HL-60/S4 treated with phorbol 12-myristate 13-acetate at 8.2 ng/mL for 4 days and 3 days (cell line): ENCODE measurements around the gene BCL3.
"Not testable (repeated sequence)": the region's sequence is repeated elsewhere in the genome, so short reads cannot be mapped to it uniquely, and the experiment has no call there.

Experiments used
- in situ Hi-C: fragments of 300-500 bp; cut with MboI; formaldehyde crosslinking; loops from 2 replicates; pipeline ENCODE4 v1.15.0; 2022; ENCODE audit warnings: low sequenced_read_pairs

BCL3 gene

DNA sequence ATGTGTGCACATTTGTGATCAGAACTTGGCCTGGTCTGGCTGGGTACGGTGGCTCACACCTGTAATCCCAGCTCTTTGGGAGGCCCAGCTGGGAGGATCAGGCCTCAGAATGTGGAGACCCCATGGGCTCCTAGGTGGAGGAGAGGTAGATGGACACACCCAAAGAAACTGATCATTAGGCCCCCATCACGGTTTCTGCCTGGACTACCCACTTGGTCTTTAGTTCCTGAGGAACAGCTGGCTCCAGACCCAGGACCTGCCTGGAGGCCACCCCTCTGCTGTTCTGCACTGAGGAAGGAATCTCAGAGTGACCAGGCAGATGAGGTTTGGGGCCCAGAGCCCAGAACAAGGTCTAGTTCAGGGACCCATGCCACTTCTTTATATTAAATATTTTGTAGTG, 30.6 kb downstream of the BCL3 start:
- in situ Hi-C loops, result loop anchor here (10.0 kb wide), 1 partner anchor 54 kb away; no protein-coding TSS in a partner anchor

DNA sequence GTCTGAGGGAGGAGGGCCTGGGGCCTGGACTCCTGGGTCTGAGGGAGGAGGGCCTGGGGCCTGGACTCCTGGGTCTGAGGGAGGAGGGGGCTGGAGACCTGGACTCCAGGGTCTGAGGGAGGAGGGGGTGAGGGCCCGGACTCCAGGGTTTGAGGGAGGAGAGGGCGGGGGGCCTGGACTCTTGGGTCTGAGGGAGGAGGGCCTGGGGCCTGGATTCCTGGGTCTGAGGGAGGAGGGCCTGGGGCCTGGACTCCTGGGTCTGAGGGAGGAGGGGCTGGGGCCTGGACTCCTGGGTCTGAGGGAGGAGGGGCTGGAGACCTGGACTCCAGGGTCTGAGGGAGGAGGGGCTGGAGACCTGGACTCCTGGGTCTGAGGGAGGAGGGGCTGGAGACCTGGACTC, 33.2 kb downstream of the BCL3 start:
- in situ Hi-C loops, result not testable (repeated sequence)

DNA sequence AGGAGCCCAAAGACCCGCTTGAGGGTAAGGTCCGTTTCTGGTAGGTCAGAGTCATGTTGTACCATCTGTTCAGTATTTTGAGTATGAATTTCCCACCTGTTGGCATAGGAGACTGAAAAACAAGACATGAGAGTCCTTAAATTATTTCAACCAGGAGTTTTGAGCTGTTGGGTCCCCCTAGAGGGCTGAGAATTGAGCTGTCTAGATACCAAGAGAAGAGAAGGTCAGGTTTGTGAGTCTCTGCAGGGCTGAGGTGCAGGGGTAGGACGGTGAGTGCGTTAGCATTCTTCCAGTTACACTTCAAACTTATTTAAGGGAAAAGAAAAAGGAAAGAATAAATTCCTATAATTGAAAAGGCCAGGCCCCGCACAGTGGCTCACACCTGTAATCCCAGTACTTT, 34.2 kb downstream of the BCL3 start:
- in situ Hi-C loops, result no loop called here

DNA sequence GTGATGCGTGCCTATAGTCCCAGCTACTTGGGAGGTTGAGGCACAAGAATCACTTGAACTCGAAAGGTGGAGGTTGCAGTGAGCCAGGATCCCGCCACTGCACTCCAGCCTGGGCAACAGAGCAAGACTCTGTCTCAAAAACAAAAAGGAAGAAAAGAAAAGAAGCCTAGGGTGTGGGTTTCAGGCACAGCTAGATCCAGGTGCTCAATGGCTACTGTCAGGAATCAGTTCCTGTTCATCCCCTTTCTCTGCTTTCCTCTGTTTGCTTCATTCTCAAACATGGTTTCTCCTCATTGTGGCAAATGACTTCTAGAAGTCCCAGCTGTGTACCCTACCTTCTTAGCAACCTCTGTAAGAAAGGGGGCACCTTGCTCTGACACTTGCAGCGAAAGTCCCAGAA, 35.0 kb downstream of the BCL3 start:
- in situ Hi-C loops, result no loop called here

DNA sequence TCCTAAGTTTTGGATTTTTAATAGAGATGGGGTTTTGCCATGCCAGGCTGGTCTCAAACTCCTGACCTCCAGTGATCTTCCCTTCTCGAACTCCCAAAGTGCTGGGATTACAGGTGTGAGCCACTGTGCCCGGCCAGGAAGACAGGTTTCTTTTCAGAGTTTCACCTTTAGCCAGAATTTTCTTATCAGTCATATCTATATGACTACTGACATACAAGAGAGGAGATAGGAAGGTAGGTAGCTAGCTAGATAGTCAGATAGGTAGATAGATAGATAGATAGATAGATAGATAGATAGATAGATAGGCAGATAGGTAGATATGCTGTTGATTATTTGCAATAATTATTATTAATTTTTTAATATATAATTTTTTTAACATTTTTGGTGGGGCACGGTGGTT, 36.8 kb downstream of the BCL3 start:
- in situ Hi-C loops, result no loop called here

DNA sequence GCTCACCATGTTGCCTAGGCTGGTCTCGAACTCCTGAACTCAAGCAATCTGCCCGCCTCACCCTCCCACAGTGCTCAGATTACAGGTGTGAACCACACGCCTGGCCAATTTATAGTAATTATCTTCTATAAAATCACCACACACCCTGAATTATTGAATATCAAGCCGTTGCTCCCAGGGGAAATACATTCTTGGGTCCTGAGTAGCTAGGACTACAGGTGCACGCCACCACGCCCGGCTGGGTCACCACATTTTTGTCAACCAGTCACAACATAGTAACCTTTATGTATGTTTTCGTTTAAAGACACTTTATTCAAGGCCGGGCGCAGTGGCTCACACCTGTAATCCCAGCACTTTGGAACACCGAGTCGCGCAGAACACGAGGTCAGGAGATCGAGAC, 37.5 kb downstream of the BCL3 start:
- in situ Hi-C loops, result no loop called here

DNA sequence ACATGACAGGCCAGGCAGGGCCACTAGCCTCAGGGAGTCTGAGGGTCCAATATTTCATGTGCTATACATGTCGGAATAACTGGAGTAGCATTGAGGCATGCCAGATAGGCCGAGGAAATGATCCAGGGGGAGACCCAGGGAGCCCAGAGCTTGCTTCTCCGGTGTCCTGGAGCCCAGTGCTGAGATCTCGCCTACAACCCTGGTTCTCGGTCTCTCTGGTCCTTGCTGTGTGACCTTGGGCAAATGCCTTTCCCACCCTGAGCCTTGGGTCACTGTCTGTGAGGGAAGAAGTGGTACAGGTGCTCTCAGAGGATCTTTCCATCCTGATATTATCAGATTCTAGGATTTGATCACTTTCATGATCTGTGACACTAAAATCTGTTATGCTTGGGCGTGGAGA, 40.5 kb downstream of the BCL3 start:
- in situ Hi-C loops, result no loop called here

DNA sequence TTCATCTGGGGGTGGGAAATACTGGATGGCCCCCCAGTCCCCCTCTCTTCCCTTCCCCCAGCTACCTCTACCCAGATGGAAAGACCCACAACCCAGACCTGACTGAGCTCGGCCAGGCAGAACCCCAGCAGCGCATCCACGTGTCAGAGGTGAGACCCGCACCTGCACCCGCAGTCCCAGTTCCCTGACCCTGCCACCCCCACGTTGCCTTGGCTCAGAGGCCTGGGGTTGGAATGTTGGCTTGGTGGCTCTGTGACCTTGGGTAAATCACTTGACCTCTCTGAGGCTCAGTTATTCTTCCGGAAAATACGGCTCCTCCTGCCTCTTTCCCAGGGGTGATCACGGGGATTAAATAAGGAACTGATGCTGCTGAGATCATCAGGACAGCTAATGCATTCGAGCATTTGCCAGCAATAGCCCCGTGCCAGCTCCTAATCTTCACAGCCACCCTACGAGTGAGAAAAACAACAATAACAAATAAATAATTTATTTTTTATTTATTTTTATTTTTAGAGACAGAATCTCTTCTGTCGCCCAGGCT, 41.5 kb downstream of the BCL3 start:
- in situ Hi-C loops, result no loop called here

DNA sequence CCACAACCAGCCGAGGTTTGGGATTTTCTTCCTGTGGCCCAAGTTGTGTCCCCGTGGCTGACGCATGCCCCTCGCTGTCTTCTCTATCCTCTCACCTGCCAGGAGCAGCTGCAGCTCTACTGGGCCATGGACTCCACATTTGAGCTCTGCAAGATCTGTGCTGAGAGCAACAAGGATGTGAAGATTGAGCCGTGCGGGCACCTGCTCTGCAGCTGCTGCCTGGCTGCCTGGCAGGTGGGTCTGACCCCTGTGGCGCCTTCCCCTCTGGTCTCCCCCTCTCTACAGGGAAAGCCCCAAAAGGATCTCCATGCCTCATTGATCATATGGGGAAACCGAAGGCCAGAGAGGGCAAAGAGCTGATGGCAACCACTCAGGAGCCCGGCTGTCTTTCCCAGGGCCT, 43.8 kb downstream of the BCL3 start:
- in situ Hi-C loops, result no loop called here

DNA sequence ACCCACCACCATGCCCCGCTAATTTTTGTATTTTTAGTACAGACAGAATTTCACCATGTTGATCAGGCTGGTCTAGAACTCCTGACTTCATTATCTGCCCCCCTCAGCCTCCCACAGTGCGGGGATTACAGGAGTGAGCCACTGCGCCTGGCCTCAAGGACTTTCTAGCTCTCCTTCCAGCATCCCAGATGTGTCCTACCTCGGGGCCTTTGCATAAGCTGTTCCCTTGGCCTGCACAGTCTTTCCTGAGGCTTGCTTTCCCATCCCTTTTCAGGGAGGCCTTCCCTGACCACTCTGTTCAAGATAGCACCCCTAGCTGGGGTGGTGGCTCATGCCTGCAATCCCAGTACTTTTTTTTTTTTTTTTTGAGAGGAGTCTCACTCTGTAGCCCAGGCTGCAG, 46.1 kb downstream of the BCL3 start:
- in situ Hi-C loops, result no loop called here

DNA sequence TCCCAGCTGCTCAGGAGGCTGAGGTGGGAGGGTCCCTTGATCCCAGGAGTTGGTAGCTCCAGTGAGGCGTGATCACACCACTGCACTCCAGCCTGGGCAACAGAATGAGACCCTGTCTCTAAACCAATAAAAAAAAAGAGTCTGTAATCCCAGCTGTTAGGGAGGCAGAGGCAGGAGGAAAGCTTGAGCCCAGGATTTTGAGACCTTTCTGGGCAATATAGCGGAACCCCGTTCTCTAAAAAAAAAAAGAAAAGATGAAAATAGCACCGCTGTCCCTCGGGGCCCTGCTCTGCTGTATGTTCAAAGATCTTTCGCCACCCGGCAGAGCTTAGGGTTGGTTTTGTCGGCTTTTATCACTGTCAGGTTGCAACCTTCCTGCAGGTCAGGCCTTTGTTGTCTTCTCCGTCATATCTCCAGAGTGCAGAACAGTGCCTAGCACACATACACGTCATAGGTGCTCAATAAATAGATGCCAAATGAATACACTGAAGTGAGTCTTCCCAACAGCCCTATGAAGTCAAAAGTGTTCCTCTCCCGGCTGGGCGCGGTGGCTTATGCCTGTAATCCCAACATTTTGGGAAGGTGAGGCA, 47.0 kb downstream of the BCL3 start:
- in situ Hi-C loops, result no loop called here

DNA sequence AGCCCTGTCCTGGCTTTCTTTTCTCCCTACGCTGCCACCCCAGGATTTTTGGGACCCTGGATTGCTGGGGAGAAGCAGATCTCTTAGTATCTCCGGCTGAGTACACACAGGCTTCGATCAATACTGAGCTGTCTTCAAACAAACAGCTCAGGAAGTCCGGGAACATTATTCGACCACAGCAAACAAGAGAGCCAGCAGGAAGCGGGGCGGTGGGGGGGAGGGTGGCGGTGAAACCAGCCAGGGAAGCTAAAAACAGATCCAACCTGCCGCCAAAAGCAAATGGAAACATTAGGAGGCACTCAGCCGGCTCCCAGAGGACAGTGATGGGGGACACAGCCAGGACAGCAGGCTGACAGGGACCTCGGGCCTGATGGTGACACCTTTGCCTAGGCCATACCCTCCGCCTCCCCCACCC, 48.2 kb downstream of the BCL3 start:
- in situ Hi-C loops, result no loop called here

DNA sequence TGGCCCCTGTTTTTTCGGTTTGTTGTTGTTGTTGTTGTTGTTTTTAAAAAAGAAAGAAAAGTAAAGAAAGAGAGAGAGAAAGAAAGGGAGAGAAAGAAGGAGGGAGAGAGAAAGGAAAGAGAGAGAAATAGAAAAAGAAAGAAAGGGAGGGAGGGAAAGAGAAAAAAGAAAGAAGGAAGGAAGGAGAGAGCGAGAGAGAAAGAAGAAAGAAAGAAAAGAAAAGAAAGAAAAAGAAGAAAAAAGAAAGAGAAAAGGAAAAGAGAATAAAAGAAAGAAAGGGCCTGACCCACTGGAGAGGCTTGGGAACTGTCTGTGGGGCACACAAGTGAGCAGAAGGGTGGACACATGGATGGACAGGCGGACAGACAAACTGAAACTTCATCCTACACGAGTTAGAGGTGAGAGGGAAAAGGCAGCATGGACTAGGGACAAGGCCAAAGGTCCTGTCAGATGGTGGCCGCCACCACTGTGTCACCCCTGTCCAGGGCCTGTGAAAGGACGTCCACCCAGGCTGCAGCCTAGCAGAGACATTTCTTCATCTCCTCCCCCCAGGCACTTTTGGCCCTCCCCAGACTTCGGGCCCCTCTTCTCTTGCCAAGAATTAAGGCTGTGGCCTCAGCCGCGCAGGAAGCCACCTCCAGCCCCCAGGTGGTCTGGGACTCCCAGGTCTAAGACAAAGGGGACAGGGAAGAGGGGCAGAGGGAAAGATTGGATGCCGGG, 51.3 kb downstream of the BCL3 start:
- in situ Hi-C loops, result no loop called here

DNA sequence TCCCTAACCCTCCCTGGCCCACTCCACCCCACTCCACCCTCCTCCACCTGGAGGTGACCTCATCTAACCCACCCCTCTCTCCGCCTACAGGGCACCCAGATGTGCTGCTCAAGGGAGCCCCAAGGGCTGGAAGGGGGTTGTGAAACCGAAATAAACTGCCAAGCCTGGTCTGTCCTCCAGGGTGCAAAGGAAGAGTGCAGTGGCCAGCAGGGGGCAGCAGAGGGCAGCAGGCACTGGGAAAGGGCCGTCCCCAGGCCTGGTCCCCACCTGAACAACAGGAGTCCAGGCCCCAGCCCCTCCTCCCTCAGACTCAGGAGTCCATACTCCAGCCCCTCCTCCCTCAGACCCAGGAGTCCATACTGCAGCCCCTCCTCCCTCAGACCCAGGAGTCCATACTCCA, 52.0 kb downstream of the BCL3 start:
- in situ Hi-C loops, result no loop called here

DNA sequence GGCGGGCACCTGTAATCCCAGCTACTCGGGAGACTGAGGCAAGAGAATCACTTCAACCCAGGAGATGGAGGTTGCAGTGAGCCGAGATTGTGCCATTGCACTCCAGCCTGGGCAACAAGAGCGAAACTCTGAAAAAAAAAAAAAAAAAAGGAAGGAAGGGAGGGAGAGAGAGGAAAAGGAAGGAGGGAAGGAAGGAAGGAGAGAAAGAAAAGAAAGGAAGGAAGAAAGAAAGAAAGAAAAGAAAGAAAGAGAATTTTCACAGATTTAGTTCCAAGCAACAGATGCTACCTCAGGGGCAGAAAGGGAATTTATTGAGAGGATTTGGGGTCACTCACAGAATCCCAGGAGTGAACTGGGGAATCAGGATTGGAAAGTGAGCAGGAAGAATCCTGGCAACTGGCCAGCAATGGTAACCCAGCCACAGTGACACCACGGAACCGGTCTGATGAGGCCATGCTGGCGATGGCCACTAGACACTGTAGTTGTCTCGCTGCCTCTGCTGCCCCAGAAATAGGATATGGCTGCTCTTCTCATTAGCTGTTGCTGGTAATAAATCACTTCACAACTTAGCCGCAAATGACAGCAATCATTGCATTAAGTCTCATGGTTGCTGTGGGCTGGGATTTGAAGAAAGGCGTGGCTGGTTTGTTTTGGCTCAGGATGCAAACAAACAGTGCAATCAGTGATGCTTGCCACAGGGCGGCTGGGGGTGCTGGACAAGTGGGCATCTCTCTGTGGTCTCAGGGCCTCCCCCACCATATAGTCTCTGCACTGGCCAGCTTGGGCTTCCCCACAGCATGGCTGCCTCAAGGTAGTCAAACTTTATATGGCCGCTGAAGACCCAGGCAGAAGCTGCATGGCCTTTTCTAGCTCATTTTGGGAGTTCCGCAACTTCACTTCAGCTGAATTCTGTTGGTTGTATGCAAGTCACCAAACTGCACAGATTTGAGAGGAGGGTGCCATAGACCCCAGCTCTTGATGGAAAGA, 55.2 kb downstream of the BCL3 start:
- in situ Hi-C loops, result no loop called here

DNA sequence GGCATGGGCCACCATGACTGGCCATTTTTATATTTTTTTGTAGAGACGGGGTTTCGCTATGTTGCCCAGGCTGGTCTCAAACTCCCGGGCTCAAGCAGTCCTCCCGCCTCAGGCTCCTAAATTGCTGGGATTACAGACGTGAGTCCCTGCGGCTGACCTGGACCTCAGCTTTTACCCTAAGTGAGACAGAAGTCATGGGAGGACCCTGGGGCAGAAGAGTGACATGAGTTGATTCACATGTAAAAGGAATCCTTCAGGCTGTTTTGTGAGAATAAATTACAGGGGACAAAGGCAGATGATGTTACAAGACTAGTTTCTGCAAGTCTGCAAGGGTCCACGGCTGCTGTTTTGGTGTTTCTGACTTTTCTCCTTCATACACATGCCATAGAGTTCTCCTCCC, 57.8 kb downstream of the BCL3 start:
- in situ Hi-C loops, result no loop called here

DNA sequence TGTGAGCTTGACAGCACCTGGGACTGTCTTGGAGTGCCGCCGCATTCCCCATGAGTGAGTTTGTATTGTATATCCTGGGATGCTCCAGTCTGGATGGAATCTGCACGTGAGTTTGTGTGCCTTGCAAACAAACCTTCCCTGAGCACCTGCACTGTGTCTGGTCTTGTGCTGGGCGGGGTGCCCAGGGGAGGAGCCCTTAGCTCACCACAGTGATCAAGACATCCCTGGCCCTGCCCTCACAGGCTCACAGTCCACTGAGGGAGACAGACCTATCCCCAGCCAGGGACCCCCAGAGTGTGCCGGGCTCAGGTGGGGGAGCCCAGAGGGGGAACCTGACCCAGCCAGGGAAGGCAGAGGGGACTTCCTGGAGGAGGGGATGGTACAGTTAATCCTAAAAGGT, 58.7 kb downstream of the BCL3 start:
- in situ Hi-C loops, result no loop called here

DNA sequence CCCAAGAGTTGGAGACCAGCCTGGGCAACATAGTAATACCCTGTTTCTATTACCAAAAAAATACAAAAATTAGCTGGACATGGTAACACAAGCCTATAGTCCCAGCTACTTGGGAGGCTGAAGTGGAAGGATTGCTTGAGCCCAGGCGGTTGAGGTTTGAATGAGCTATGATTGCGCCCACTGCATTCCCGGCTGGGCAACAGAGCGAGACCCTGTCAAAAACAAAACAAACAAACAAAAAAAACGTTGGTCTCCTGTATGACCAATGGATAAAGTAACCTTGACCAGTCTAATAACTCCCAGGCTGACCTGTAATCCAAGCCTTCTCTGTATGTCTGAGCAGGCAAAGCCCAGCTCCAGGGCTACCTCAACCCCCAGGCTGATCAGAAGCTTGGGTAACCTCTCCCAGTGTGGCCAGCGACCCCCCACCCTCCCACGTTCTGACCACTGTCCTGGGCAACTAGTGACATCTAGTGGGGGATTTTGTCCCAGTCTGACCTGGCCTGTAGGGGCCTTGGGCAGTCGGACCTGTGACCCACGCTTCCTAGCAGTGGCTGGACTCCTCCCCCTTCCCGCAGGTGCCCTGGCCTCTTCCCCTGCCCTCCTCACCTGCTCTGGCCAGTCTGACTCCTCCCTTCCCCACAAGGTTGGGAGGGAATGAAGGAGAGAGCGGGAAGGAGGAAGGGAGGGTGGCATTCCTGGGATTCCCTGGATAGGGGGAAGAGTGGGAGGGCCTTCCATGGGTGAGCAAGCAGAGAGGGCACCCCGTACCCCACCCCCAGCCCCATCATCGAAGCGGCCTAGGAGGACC, 59.3 kb downstream of the BCL3 start:
- in situ Hi-C loops, result no loop called here

DNA sequence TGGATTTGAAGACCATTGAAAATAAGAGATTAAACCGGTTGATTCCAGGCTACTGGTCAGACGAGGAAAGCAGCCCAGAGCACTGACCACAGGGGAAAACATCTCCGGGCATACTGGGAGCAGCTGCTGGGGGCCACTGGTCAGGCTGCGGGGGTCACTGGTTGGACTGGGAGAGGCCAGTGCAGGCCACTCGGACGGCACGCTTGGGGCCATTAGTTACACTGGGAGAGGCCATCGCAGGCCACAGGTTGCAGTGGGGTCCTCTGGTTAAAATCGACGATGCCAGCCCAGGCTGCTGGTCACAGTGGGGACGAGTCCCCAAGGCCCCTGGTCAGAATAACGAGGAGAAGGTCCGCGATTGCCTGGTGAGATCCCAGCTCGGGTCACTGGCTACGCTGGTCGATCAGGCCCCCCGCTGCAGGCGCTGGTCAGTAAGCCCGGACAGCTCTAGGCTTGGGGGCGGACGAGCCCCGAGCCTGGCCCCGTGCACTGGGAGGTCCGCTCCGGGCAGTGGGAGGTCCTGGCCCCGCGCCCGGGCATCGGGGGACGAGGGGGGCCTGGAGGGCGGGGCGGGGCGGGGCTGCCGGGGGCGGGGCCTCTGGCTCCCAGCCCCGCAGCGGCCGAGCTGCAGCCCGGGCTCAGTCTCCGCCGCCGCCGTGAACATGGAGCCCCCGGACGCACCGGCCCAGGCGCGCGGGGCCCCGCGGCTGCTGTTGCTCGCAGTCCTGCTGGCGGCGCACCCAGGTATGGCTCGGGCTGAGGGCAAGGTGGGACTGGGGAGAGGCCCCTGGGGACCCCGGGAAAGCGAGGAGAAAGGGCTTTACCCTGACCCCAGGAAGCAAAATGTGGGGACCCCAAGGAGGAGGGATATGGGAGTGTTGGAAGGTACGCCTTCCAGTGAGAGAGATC, 60.2 kb downstream of the BCL3 start, which contains the start of gene BCAM:
TSS of gene BCAM (plus strand) at position 641 of the 909 bp plus-strand sequence. CDS start at position 663, 22 bp downstream.
- in situ Hi-C loops, result no loop called here
